CD4-positive, alpha-beta T cell (primary cell): ENCODE results near the gene PCSK1N. TPM values are rescaled to one million over a fixed set of nuclear protein-coding genes. Genes with fewer than 3 reads are reported as not detected.

Source experiments
- ATAC-seq: fragments of 200-7000 bp; cut with Tn5 transposase; one replicate; pipeline ENCODE4 v1.10.0; 2022; ENCODE audit warnings: mild to moderate bottlenecking; ENCODE audit not compliant: poor library complexity
- CTCF ChIA-PET: fragments of 350-600 bp; sonication (Branson Sonifier 250); formaldehyde crosslinking; loops from one replicate; lab custom pipeline; 2021; ENCODE audit warnings: antibody characterized with exemption, inconsistent platforms; lab: Charles Lee
- POLR2A ChIA-PET: fragments of 350-600 bp; sonication (Branson Sonifier 250); formaldehyde crosslinking; loops from one replicate; lab custom pipeline; 2021; ENCODE audit warnings: antibody characterized with exemption, inconsistent platforms; lab: Charles Lee
- DNase-seq, 14 experiments: peaks; one replicate each; pipeline ENCODE4 v3.0.0-alpha.2; 2013 to 2020; ENCODE audit warnings: mixed read lengths in 2 of 14
- H3K27ac ChIP-seq, 2 donors: one replicate each; pipeline versions ENCODE4 v1.5.1 to v1.7.0; 2013; ENCODE audit warnings: low read length in 2 of 2, low read depth in 1 of 2, mild to moderate bottlenecking in 1 of 2
- H3K27me3 ChIP-seq, 2 experiments: 1 replicate in 1 of 2; 2 replicates in 1 of 2; pipeline versions ENCODE4 v1.6.1 to v1.7.0; 2013; ENCODE audit warnings: low read length in 2 of 2, control low read depth in 1 of 2, mild to moderate bottlenecking in 1 of 2, moderate library complexity in 1 of 2; ENCODE audit not compliant: insufficient read depth in 2 of 2, control insufficient read depth in 1 of 2
- H3K36me3 ChIP-seq: one replicate; pipeline ENCODE4 v1.6.1; 2013; ENCODE audit warnings: low read length, control low read depth; ENCODE audit not compliant: insufficient read depth
- H3K4me1 ChIP-seq: one replicate; pipeline ENCODE4 v1.6.1; 2013; ENCODE audit warnings: low read length, control low read depth; ENCODE audit not compliant: insufficient read depth
- H3K4me3 ChIP-seq: one replicate; pipeline ENCODE4 v1.5.1; 2013; ENCODE audit warnings: mild to moderate bottlenecking, low read length, moderate library complexity
- H3K9me3 ChIP-seq, 2 experiments: 1 replicate in 1 of 2; 2 replicates in 1 of 2; pipeline versions ENCODE4 v1.6.1 to v1.7.0; 2013; ENCODE audit warnings: low read length in 2 of 2, mild to moderate bottlenecking in 2 of 2, control low read depth in 1 of 2, moderate library complexity in 1 of 2; ENCODE audit not compliant: control insufficient read depth in 1 of 2, insufficient read depth in 1 of 2
- H3K27ac Mint-ChIP-seq: one replicate; pipeline ENCODE4 v1.8.0; 2020; ENCODE audit warnings: mixed read lengths
- H3K27me3 Mint-ChIP-seq: one replicate; pipeline ENCODE4 v1.8.0; 2021; ENCODE audit warnings: mixed read lengths
- H3K36me3 Mint-ChIP-seq: one replicate; pipeline ENCODE4 v1.8.0; 2021; ENCODE audit warnings: low read depth, mixed read lengths
- H3K4me1 Mint-ChIP-seq: one replicate; pipeline ENCODE4 v1.8.0; 2021; ENCODE audit warnings: low read depth, mixed read lengths
- H3K4me3 Mint-ChIP-seq: one replicate; pipeline ENCODE4 v1.8.0; 2020; ENCODE audit warnings: mild to moderate bottlenecking, mixed read lengths
- H3K9me3 Mint-ChIP-seq: one replicate; pipeline ENCODE4 v1.8.0; 2020; ENCODE audit warnings: mixed read lengths
- intact Hi-C, 2 experiments: fragments of 100-400 bp; cut with DNase I in 1 of 2; cut with micrococcal nuclease in 1 of 2; formaldehyde crosslinking; loops; one replicate each; pipeline versions ENCODE4 v1.15.1 to v1.9.0; 2023 to 2025; cut with DNase I, micrococcal nuclease
- total RNA-seq, 174 experiments: library from RNA in 2 of 174; stranded (reverse) in 2 of 174; gene quantifications; one replicate each; pipeline ENCODE4 v1.2.3 and lab custom pipeline; 2021 to 2026
- TF ChIP-seq, protein P1 (sequence below): fragments of 200-600 bp; IDR thresholded peaks from one replicate; pipeline ENCODE4 v1.8.0; 2022; ENCODE audit warnings: antibody characterized with exemption, mild to moderate bottlenecking

The PCSK1N gene
- total RNA-seq, 2 experiments from 2014 or later = 3.5 to 4.9 TPM

DNA sequence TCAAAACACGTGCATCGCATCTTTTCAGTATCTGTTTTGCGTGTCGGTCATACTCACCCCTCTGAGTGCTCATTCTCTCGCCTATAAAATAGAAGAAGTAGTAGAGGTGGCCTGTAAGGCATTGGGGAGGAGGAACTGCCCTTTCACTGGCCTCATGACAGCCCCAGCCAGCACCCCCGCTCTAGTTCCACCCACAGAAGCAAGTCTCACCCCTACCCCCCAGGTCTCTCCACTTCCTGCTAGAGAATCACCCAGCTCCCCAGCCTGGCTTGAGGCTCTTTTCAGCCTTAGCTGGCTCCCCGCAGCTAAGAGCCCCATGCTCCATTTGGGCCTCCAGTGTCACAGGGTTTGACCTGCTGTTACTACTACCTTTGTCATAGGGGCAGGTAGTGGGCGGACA is 21.8 kb downstream of the PCSK1N start:
- no peak overlapping the region for H3K4me3 ChIP-seq
- Mint-ChIP-seq H3K27me3 (no peaks in the 10 kb centered on the region), H3K36me3 (peaks cover 31% of the 10 kb centered on the region), H3K9me3 (no peaks in the 10 kb centered on the region), H3K4me1 (no peaks in the 10 kb centered on the region), H3K4me3 (no peak overlapping the region), H3K27ac (no peak overlapping the region)
- ChIA-PET POLR2A (no interaction called here), CTCF (no interaction called here)
- H3K27me3 ChIP-seq = no peaks in the 10 kb centered on the region
- intact Hi-C loops = no loop called here
- H3K4me1 ChIP-seq = no peaks in the 10 kb centered on the region
- H3K27ac ChIP-seq = no peak overlapping the region
- peaks cover 16% of the 10 kb centered on the region for H3K36me3 ChIP-seq
- DNase-seq (no peak), ATAC-seq (no peak)
- H3K9me3 ChIP-seq = no peaks in the 10 kb centered on the region
- TF ChIP-seq, protein P1, sequence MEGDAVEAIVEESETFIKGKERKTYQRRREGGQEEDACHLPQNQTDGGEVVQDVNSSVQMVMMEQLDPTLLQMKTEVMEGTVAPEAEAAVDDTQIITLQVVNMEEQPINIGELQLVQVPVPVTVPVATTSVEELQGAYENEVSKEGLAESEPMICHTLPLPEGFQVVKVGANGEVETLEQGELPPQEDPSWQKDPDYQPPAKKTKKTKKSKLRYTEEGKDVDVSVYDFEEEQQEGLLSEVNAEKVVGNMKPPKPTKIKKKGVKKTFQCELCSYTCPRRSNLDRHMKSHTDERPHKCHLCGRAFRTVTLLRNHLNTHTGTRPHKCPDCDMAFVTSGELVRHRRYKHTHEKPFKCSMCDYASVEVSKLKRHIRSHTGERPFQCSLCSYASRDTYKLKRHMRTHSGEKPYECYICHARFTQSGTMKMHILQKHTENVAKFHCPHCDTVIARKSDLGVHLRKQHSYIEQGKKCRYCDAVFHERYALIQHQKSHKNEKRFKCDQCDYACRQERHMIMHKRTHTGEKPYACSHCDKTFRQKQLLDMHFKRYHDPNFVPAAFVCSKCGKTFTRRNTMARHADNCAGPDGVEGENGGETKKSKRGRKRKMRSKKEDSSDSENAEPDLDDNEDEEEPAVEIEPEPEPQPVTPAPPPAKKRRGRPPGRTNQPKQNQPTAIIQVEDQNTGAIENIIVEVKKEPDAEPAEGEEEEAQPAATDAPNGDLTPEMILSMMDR = no peak

GRCh38 chrX:48806081-48806480 is 29.3 kb downstream of the PCSK1N start:
- no peak for ATAC-seq

DNA sequence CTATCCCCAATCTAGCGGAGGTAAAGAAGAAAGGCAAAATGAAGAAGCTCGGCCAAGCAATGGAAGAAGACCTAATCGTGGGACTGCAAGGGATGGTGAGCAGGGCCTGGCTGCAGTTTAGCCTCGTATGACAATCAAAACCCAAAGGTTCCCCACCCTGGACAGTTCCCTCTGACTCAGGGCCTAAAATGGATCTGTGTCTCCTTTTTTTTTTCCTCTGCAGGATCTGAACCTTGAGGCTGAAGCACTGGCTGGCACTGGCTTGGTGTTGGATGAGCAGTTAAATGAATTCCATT is 32.6 kb downstream of the PCSK1N start:
- H3K27me3 ChIP-seq = no peaks in the 10 kb centered on the region
- no peaks in the 10 kb centered on the region for H3K9me3 ChIP-seq
- Mint-ChIP-seq H3K36me3 (peaks cover 27% of the 10 kb centered on the region), H3K9me3 (no peaks in the 10 kb centered on the region), H3K4me3 (peak overlapping the region; percentile 93), H3K27ac (peak overlapping the region; percentile 27), H3K27me3 (no peaks in the 10 kb centered on the region), H3K4me1 (peaks cover 18% of the 10 kb centered on the region)
- peak overlapping the region; percentile 89 to 97 for H3K27ac ChIP-seq
- peaks cover 17% of the 10 kb centered on the region for H3K36me3 ChIP-seq
- peak overlapping the region; percentile 84 for H3K4me3 ChIP-seq
- CTCF ChIA-PET = no interaction called here
- DNase-seq (peak in 1 of 14 experiments; percentile 16), ATAC-seq (no peak)
- intact Hi-C loops = loop anchor here (5.0 to 10.0 kb wide), 6 partner anchors 94 to 504 kb away; partner anchors contain the start of genes OTUD5 (in 2 of the 2), PQBP1 (in 1 of the 2), SUV39H1 (in 1 of the 2) and TIMM17B (in 1 of the 2)
- peaks cover 17% of the 10 kb centered on the region for H3K4me1 ChIP-seq
- POLR2A ChIA-PET = no interaction called here
- TF ChIP-seq, protein P1 = no peak

More at GRCh38 chrX:48806081-48806480, 29.3 kb downstream of the PCSK1N start:
- Mint-ChIP-seq H3K27me3 (no peaks in the 10 kb centered on the region), H3K36me3 (peaks cover 27% of the 10 kb centered on the region), H3K4me3 (no peak overlapping the region), H3K4me1 (peaks cover 9% of the 10 kb centered on the region), H3K9me3 (no peaks in the 10 kb centered on the region), H3K27ac (no peak overlapping the region)
- CTCF ChIA-PET = interaction anchor here (1.3 kb wide), 1 partner anchor 86 kb away, joined by 3 read pairs; no protein-coding TSS in a partner anchor
- no peaks in the 10 kb centered on the region for H3K9me3 ChIP-seq
- intact Hi-C loops = loop anchor here (5.0 to 10.0 kb wide), 3 partner anchors 131 to 236 kb away; partner anchors contain the start of gene TFE3 (in 1 of the 2)
- no peak overlapping the region for H3K4me3 ChIP-seq
- TF ChIP-seq, protein P1 = no peak
- H3K27ac ChIP-seq = no peak overlapping the region
- POLR2A ChIA-PET = no interaction called here
- H3K36me3 ChIP-seq = peaks cover 17% of the 10 kb centered on the region
- H3K27me3 ChIP-seq = no peaks in the 10 kb centered on the region
- peaks cover 9% of the 10 kb centered on the region for H3K4me1 ChIP-seq
- DNase-seq = no peak
